ENCODE data around the gene CNIH4. TPM values are rescaled to one million over a fixed set of nuclear protein-coding genes. Genes with fewer than 3 reads are reported as not detected.
"Not testable (repeated sequence)": the region's sequence is repeated elsewhere in the genome, so short reads cannot be mapped to it uniquely, and the experiment has no call there.

Gene CNIH4
- 10 to 100 TPM; 41.3 to 43.7 TPM for total RNA-seq

DNA sequence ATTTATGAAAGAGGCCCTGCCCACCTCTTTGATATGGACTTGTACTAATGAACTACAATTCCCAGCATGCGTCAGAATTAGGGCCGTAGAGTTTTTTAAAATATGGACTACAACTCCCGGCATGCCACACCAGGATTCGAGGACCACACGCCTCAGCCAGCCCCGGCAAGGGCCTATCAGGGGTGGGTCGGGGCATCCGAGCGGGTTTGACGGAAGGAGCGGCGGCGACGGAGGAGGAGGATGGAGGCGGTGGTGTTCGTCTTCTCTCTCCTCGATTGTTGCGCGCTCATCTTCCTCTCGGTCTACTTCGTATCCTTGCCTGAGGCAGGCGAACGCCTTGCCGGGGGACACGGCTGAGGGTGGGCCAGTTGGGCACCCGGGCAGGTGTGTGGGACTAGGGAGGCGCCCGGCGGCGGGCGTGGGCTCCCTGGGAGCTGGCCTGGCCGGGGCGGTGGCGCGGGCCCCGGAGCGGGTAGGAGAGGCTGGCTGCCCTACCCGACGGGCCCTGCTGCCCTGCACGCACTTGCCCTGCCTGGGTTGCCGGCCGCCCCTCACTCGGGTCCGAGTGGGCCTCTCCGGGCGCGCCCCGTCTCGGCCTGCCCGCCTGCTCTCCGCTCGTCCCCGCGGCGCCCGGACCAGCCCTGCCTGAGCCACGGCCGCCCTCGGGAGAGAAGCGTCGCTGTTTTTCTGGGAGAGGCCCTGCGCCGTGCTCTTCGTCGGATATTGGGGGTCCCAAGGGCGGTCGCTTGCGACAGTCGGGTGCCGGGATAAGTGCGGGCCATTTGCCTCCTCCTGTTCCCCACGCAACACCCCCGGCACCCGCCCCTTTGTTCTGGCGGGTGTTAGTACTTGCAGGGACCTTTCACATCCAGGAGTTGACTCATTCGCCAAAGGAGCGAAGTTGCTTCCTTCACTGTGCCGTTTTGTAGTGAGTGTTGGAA lies at the start of gene CNIH4:
Gene CNIH4 (plus strand): TSS at position 195 of the 941 bp plus-strand sequence. CDS start 46 bp downstream, at position 241.
- POLR2A ChIA-PET: interaction anchor here (0.7 to 1.8 kb wide), 8 partner anchors 9 to 78 kb away, joined by 3 to 7 read pairs (median 4); no protein-coding TSS in a partner anchor
- Mint-ChIP-seq H3K4me3 (peak within 1 kb of the TSS; percentile 79), H3K27ac (peak within 1 kb of the TSS; percentile 84), H3K27me3 (ENCODE audit: low read depth) (no peaks in the 10 kb centered on the region), H3K36me3 (ENCODE audit: low read depth) (peaks cover 22% of the 10 kb centered on the region), H3K9me3 (ENCODE audit: insufficient read depth) (no peaks in the 10 kb centered on the region), H3K4me1 (ENCODE audit: low read depth) (peaks cover 53% of the 10 kb centered on the region)
- DNase-seq (peak; percentile 96), ATAC-seq (peak; percentile 99)
- CTCF ChIA-PET: interaction anchor here (1.1 to 2.7 kb wide), 5 partner anchors 10 to 241 kb away, joined by 4 to 15 read pairs (median 10); no protein-coding TSS in a partner anchor

DNA sequence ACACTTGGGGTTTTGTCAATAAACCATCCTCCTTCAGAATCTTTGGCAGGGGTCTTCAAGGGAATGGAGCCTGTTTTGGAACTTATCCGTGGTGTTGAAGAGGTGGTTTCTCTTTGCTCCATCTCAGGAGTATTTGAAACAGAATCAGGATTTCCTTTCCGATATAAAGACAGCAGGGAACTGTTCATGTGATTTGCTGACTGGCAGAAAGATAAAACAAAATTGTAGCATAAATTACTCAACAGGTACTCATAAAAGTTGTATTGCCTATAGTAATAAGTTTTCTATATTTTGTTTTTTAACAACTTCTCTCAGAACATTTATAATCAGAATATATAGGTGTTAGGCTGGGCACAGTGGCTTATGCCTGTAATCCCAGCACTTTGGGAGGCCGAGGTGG lies 48.6 kb upstream of the CNIH4 start:
- ATAC-seq (no peak), DNase-seq (no peak)
- CTCF ChIA-PET: no interaction called here
- Mint-ChIP-seq H3K4me3 (no peak overlapping the region), H3K9me3 (ENCODE audit: insufficient read depth) (no peaks in the 10 kb centered on the region), H3K27ac (no peak overlapping the region), H3K36me3 (ENCODE audit: low read depth) (peaks cover 47% of the 10 kb centered on the region), H3K4me1 (ENCODE audit: low read depth) (no peaks in the 10 kb centered on the region), H3K27me3 (ENCODE audit: low read depth) (no peaks in the 10 kb centered on the region)
- POLR2A ChIA-PET: no interaction called here

DNA sequence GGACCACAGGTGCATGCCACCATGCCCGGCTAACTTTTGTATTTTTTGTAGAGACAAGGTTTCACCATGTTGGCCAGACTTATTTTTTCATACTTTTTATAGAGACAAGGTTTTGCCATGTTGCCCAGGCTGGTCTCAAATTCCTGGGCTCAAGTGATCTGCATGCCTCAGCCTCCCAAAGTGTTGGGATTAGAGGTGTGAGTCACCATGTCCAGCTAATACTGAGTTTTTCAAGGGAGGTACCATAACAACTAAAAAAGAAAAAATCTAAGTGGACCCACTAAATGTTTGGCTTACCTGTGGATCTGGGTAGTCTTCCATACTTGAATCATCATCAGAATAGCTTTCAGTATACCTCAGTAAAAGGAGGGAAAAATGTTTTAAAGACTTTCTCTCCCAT lies 45.2 kb upstream of the CNIH4 start:
- POLR2A ChIA-PET: interaction anchor here (0.6 kb wide), 1 partner anchor 142 kb away, joined by 3 read pairs; no protein-coding TSS in a partner anchor
- not testable (repeated sequence) for H3K9me3 Mint-ChIP-seq (ENCODE audit: insufficient read depth); ATAC-seq; H3K27ac Mint-ChIP-seq; DNase-seq; H3K27me3 Mint-ChIP-seq (ENCODE audit: low read depth); H3K4me3 Mint-ChIP-seq; H3K4me1 Mint-ChIP-seq (ENCODE audit: low read depth)
- H3K36me3 Mint-ChIP-seq (ENCODE audit: low read depth): peaks cover 42% of the 10 kb centered on the region
- CTCF ChIA-PET: interaction anchor here (0.8 to 1.5 kb wide), 2 partner anchors 9 to 16 kb away, joined by 3 to 4 read pairs; no protein-coding TSS in a partner anchor

DNA sequence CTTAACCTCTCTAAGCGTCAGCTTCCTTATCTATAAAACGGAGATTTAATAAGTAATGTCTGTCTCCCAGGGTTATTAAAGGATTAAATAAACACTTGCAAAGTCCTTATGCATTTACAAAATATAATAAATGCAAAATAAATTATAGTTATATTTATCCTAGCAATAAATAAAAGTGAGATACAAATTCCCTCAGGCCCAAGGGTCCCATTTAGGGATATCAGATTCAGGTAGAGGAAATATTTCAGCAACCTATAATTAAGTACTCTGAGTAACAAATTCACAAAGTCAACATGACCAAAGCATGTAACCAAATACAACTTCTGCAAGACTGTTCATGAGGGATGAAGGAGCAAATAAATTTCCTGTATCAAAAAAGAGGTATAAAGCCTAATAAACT lies 44.7 kb upstream of the CNIH4 start:
- no peak overlapping the region for H3K4me3 Mint-ChIP-seq
- H3K4me1 Mint-ChIP-seq (ENCODE audit: low read depth): no peaks in the 10 kb centered on the region
- POLR2A ChIA-PET: no interaction called here
- no peak for ATAC-seq
- no peaks in the 10 kb centered on the region for H3K27me3 Mint-ChIP-seq (ENCODE audit: low read depth)
- H3K36me3 Mint-ChIP-seq (ENCODE audit: low read depth): peaks cover 43% of the 10 kb centered on the region
- no peak overlapping the region for H3K27ac Mint-ChIP-seq
- CTCF ChIA-PET: interaction anchor here (1.2 to 1.5 kb wide), 2 partner anchors 15 to 196 kb away, joined by 4 to 5 read pairs; no protein-coding TSS in a partner anchor
- no peaks in the 10 kb centered on the region for H3K9me3 Mint-ChIP-seq (ENCODE audit: insufficient read depth)
- no peak for DNase-seq

DNA sequence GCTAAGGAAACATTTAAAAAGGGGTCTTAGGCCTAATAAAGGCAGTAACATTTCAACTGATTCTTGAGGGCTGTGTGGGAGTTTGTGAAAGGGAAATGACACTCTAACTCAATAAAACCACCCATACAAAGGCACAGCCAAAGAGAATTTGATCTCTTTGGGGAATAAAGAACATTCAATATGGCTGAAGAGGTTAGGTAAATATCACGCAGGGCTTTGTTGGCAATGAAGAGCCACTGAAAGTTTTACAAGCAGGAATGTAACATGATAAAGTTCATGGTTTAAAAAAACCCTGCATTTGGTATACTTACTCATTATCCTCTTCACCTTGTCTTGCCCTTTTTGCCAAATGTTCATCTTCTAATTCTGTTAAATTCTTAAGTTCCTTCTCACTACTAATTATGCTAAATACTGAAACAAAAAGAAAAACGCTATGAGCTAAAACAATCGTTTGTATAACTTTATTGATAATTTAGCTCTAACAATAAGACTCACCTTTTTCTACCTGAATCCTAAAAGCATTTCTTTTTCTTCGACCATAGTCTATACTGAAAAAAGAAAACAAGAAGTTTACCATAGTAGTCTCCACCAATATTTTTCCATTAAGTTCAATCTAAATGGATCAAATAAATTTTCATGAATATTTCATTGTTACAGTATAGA lies 39.2 kb upstream of the CNIH4 start:
- peaks cover 5% of the 10 kb centered on the region for H3K4me1 Mint-ChIP-seq (ENCODE audit: low read depth)
- no peaks in the 10 kb centered on the region for H3K9me3 Mint-ChIP-seq (ENCODE audit: insufficient read depth)
- H3K4me3 Mint-ChIP-seq: no peak overlapping the region
- CTCF ChIA-PET: interaction anchor here (1.0 kb wide), 1 partner anchor 80 kb away, joined by 3 read pairs; no protein-coding TSS in a partner anchor
- no peak overlapping the region for H3K27ac Mint-ChIP-seq
- no peak for ATAC-seq
- DNase-seq: no peak
- peaks cover 30% of the 10 kb centered on the region for H3K36me3 Mint-ChIP-seq (ENCODE audit: low read depth)
- H3K27me3 Mint-ChIP-seq (ENCODE audit: low read depth): no peaks in the 10 kb centered on the region
- POLR2A ChIA-PET: interaction anchor here (0.6 kb wide), 1 partner anchor 562 kb away, joined by 3 read pairs; no protein-coding TSS in a partner anchor

DNA sequence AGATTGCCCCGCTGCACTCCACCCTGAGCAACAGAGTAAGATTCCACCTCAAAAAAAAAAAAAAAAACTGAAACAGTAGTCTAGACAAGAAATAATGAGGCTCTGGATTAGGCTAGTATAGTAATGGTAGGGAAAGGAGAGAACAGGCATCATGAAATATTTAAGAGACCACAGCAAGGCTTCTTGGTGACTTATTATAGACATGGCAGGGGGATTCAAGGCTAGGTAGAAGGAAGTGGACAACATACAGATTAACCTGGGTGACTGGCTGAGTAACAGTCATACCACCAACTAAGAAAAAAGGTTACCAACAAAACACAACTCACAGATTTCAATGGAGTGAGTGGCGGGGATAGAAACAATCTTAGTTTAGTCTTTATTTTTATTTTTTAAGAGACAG lies 35.0 kb upstream of the CNIH4 start:
- ATAC-seq: no peak
- no peaks in the 10 kb centered on the region for H3K27me3 Mint-ChIP-seq (ENCODE audit: low read depth)
- H3K36me3 Mint-ChIP-seq (ENCODE audit: low read depth): peaks cover 18% of the 10 kb centered on the region
- peaks cover 10% of the 10 kb centered on the region for H3K4me1 Mint-ChIP-seq (ENCODE audit: low read depth)
- H3K9me3 Mint-ChIP-seq (ENCODE audit: insufficient read depth): no peaks in the 10 kb centered on the region
- POLR2A ChIA-PET: no interaction called here
- CTCF ChIA-PET: interaction anchor here (1.3 kb wide), 1 partner anchor 12 kb away, joined by 3 read pairs; no protein-coding TSS in a partner anchor
- peak overlapping the region; percentile 1 for H3K27ac Mint-ChIP-seq
- no peak for DNase-seq
- no peak overlapping the region for H3K4me3 Mint-ChIP-seq

DNA sequence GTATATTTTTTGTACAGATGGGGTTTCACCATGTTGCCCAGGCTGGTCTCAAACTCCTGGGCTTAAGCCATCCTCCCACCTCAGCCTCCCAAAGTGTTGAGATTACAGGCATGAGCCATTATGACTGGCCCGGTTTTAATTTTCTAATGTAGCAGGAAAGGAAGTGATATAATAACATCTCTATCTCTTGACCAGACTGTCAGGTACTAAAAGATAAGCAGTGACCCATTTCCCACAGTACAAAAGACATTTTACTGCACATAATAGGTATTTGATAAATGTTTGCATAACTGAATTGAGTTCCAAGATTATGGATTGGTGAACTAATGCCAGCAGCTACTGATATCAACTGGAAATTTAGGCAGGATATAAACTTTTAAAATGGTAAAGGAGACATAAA lies 30.7 kb upstream of the CNIH4 start:
- H3K27ac Mint-ChIP-seq: no peak overlapping the region
- peaks cover 37% of the 10 kb centered on the region for H3K4me1 Mint-ChIP-seq (ENCODE audit: low read depth)
- H3K27me3 Mint-ChIP-seq (ENCODE audit: low read depth): no peaks in the 10 kb centered on the region
- H3K36me3 Mint-ChIP-seq (ENCODE audit: low read depth): peaks cover 15% of the 10 kb centered on the region
- CTCF ChIA-PET: interaction anchor here (2.1 kb wide), 1 partner anchor 210 kb away, joined by 7 read pairs; no protein-coding TSS in a partner anchor
- DNase-seq: no peak
- ATAC-seq: no peak
- POLR2A ChIA-PET: no interaction called here
- no peaks in the 10 kb centered on the region for H3K9me3 Mint-ChIP-seq (ENCODE audit: insufficient read depth)
- no peak overlapping the region for H3K4me3 Mint-ChIP-seq

DNA sequence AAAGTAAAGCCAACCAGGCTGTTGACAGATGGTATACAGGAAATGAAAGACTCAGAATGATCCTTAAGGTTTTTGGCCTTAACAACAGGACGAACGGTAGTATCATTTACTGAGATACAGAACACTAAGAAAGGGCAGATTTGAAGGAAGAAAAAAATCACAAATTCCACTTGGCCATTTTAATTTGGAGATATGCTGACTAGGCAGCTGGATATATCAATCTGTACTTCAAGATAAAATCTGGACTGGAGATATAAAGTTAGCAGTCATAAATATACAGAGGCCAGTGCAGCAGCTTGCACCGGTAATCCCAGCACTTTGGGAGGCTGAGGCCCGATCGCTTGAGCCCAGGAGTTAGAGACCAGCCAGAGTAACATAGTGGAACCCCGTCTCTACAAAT lies 28.0 kb upstream of the CNIH4 start:
- Mint-ChIP-seq H3K36me3 (ENCODE audit: low read depth) (peaks cover 9% of the 10 kb centered on the region), H3K27ac (peak overlapping the region; percentile 58), H3K9me3 (ENCODE audit: insufficient read depth) (no peaks in the 10 kb centered on the region), H3K4me3 (peak overlapping the region; percentile 93), H3K27me3 (ENCODE audit: low read depth) (no peaks in the 10 kb centered on the region), H3K4me1 (ENCODE audit: low read depth) (peaks cover 44% of the 10 kb centered on the region)
- POLR2A ChIA-PET: no interaction called here
- CTCF ChIA-PET: interaction anchor here (2.5 kb wide), 1 partner anchor 213 kb away, joined by 18 read pairs; no protein-coding TSS in a partner anchor
- DNase-seq (no peak), ATAC-seq (no peak)

DNA sequence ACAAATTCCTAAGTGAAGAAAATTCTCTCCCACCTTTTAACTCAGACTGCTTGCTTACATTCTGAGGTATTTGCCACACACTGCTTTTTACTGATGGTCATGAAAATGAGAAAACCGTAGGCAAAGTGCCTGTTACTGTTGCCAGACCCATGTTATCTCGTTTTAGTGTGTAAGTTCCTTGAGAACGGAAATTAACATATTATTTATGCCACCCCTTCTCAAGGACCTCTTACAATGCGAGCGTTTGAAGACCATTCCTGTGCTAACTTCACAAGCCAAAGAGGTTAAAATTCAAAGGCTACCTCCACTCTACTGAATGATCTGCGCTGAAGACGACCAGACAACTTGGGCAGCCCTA lies 27.2 kb upstream of the CNIH4 start:
- ChIA-PET CTCF (interaction anchor here (1.0 to 2.5 kb wide), 4 partner anchors 22 to 214 kb away, joined by 3 to 18 read pairs (median 4); no protein-coding TSS in a partner anchor), POLR2A (interaction anchor here (0.6 to 1.4 kb wide), 5 partner anchors 46 to 213 kb away, joined by 3 to 9 read pairs (median 3); partner anchors contain the start of gene DEGS1)
- peaks cover 7% of the 10 kb centered on the region for H3K36me3 Mint-ChIP-seq (ENCODE audit: low read depth)
- ATAC-seq (no peak), DNase-seq (no peak)
- no peaks in the 10 kb centered on the region for H3K27me3 Mint-ChIP-seq (ENCODE audit: low read depth)
- peaks cover 52% of the 10 kb centered on the region for H3K4me1 Mint-ChIP-seq (ENCODE audit: low read depth)
- H3K27ac Mint-ChIP-seq: peak overlapping the region; percentile 100
- H3K9me3 Mint-ChIP-seq (ENCODE audit: insufficient read depth): no peaks in the 10 kb centered on the region
- peak overlapping the region; percentile 93 for H3K4me3 Mint-ChIP-seq

DNA sequence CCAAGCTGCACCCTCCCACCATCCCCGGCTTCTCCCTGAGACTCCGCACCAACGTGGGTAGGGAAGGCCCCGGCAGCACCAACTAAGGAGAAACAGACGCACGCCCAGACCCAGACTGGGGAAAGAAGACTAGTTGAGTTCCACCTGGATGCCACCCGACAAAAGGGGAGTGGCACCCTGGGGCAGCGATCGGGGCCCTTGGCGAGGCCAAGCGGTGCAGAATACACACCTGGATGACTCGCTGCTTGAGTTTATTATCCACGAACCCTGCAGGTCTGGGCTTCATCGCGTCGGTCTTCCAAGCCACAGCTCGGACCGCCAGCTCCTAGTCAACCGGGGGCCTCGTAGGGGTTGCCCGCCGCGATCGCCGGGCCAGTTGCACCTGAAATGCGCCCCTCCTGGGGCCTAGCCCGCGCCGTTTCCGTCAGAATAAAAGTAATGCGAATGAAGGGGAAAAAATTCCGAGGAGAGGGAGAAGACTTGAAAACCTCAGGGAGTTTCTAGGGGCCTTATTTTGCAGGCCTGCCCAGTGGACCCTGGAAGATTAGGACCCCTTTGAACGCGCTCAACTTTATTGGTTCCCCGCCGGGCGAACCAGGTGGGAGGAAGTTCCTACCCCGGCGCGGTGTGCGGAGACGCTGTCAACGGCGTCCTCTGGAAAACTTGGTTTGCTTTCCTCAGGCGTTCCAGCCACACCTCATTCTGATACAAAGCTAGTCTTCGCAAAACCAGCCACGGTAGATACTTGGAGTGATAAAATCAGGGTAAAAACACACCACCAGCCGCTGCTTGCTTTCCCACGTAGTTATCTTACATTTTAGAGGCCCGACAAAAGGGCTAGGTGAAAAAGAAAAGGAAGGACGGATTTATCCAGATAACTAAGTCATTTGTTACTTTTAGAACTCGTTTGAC lies 26.6 kb upstream of the CNIH4 start, which contains the start of gene NVL:
Gene NVL (minus strand): TSS at position 331 of the 912 bp plus-strand sequence. CDS start 45 bp downstream, at position 286.
- POLR2A ChIA-PET: interaction anchor here (0.6 to 1.4 kb wide), 7 partner anchors 45 to 213 kb away, joined by 3 to 9 read pairs (median 3); partner anchors contain the start of gene DEGS1
- Mint-ChIP-seq H3K27me3 (ENCODE audit: low read depth) (no peaks in the 10 kb centered on the region), H3K4me1 (ENCODE audit: low read depth) (peaks cover 54% of the 10 kb centered on the region), H3K9me3 (ENCODE audit: insufficient read depth) (no peaks in the 10 kb centered on the region), H3K27ac (peak within 1 kb of the TSS; percentile 100), H3K4me3 (peak within 1 kb of the TSS; percentile 93), H3K36me3 (ENCODE audit: low read depth) (peaks cover 7% of the 10 kb centered on the region)
- DNase-seq (peak; percentile 86), ATAC-seq (peak; percentile 88)
- CTCF ChIA-PET: interaction anchor here (1.0 to 2.5 kb wide), 4 partner anchors 22 to 214 kb away, joined by 3 to 18 read pairs (median 4); no protein-coding TSS in a partner anchor

Data from activated CD8-positive, alpha-beta T cell treated with anti-CD3 and anti-CD28 coated beads, Interleukin-2, amount 10 ng/mL, durations not matched to agents 7 days and 5 days (primary cell).